Measurements from ENCODE around the gene SNF8. TPM values are rescaled to one million over a fixed set of nuclear protein-coding genes. Genes with fewer than 3 reads are reported as not detected.

The SNF8 gene
- total RNA-seq, 4 donors from 2014 or later = 66.0 to 105 (median 79.8) TPM

- TF ChIP-seq CTCF (IDR thresholded peaks at IDR 0.05; ENCODE audit: low read depth) = no peak
These were observed 37.4 kb upstream of the SNF8 start for GRCh38 chr17:48981927-48982539.

- no peak for TF ChIP-seq CTCF (IDR thresholded peaks at IDR 0.05; ENCODE audit: low read depth)
These were observed 29.2 kb upstream of the SNF8 start for GRCh38 chr17:48973806-48974205.

GRCh38 chr17:48972749-48973097, 28.1 kb upstream of the SNF8 start:
- no peak for TF ChIP-seq CTCF (IDR thresholded peaks at IDR 0.05; ENCODE audit: low read depth)

GRCh38 chr17:48970865-48971687, 26.4 kb upstream of the SNF8 start:
- TF ChIP-seq CTCF (IDR thresholded peaks at IDR 0.05; ENCODE audit: low read depth) = no peak

- no peak for TF ChIP-seq CTCF (IDR thresholded peaks at IDR 0.05; ENCODE audit: low read depth)
These were observed 25.6 kb upstream of the SNF8 start for GRCh38 chr17:48970224-48970623.

- no peak for TF ChIP-seq CTCF (IDR thresholded peaks at IDR 0.05; ENCODE audit: low read depth)
These were observed 17.0 kb upstream of the SNF8 start for GRCh38 chr17:48961516-48962233.

Data from subcutaneous adipose tissue (tissue), 4 donors.